ENCODE results near the gene SYP. TPM values are rescaled to one million over a fixed set of nuclear protein-coding genes. Genes with fewer than 3 reads are reported as not detected.
A peak's percentile ranks its signal among the peaks of the same experiment; 100 is the strongest.

The SYP gene
- polyA plus RNA-seq, 1 of the 3 experiments (the other 2 are of a cell fraction): 0.76 TPM

GRCh38 chrX:49202022-49202421, 2.0 kb upstream of the SYP start (continued):
- TF ChIP-seq IRF3 (IDR thresholded peaks at IDR 0.05; ENCODE audit: low read depth, low read length) (no peak), JUND (IDR thresholded peaks at IDR 0.05) (no peak), MEF2A (IDR thresholded peaks at IDR 0.05; ENCODE audit: borderline replicate concordance, low read depth) (no peak), GABPA (IDR thresholded peaks at IDR 0.05; ENCODE audit: low read depth) (no peak), TEAD4 (IDR thresholded peaks at IDR 0.05; ENCODE audit: borderline replicate concordance, insufficient read depth) (no peak), SIN3A (IDR thresholded peaks at IDR 0.05; ENCODE audit: borderline replicate concordance, low read depth, low read length) (no peak)

- Histone ChIP-seq H3K79me2 (ENCODE audit: insufficient read depth) (no peaks in the 10 kb centered on the region), H2AFZ (ENCODE audit: low read depth) (no peak overlapping the region), H3K9me2 (no peaks in the 10 kb centered on the region), H3K9ac (no peak overlapping the region), H3K27me3 (ENCODE audit: insufficient read depth) (peaks cover 16% of the 10 kb centered on the region; the same call in 1 of the 2 replicates), H3K36me3 (replicated peaks in 1 of 2; ENCODE audit: control insufficient read depth in 1 of 2, insufficient read depth in 2 of 2, low read length in 1 of 2) (no peaks in the 10 kb centered on the region), H3K4me3 (ENCODE audit: low read depth in 2 of 2, low read length in 1 of 2) (peak overlapping the region in 1 of 2 experiments; percentile 42; a peak in 2 of 4 replicates), H3K9me3 (no peaks in the 10 kb centered on the region), H4K20me1 (ENCODE audit: insufficient read depth) (no peaks in the 10 kb centered on the region), H3K27ac (ENCODE audit: low read depth in 2 of 2, low read length in 1 of 2) (no peak overlapping the region), H3K4me2 (no peak overlapping the region), H3F3A (replicated peaks; ENCODE audit: insufficient read depth) (no peaks in the 10 kb centered on the region), H3K4me1 (ENCODE audit: control insufficient read depth in 1 of 2, insufficient read depth in 2 of 2, low read depth in 1 of 2, low read length in 1 of 2) (no peaks in the 10 kb centered on the region; a peak in 1 of 4 replicates)
- CTCF ChIA-PET: no interaction called here
- WGBS (ENCODE audit: low lambda C conversion rate): 4% methylated on average over 11 of the region's 11 CpGs
- DNase-seq: no peak
- POLR2A ChIA-PET: no interaction called here
- TF ChIP-seq TCF12 (IDR thresholded peaks at IDR 0.05) (no peak), FOSL2 (IDR thresholded peaks at IDR 0.05; ENCODE audit: borderline replicate concordance, low read depth) (no peak), PBX3 (IDR thresholded peaks at IDR 0.05) (no peak), REST (IDR thresholded peaks at IDR 0.05; ENCODE audit: low read depth, low read length) (no peak), USF1 (IDR thresholded peaks at IDR 0.05; ENCODE audit: borderline replicate concordance, low read depth) (no peak), GATA2 (CRISPR knock-in tag; IDR thresholded peaks at IDR 0.05) (no peak), CHD2 (IDR thresholded peaks at IDR 0.05; ENCODE audit: low read length, partially characterized antibody) (no peak), MXI1 (IDR thresholded peaks at IDR 0.05; ENCODE audit: low read depth, low read length) (no peak), RXRA (IDR thresholded peaks at IDR 0.05; ENCODE audit: borderline replicate concordance, low read depth) (no peak), USF2 (IDR thresholded peaks at IDR 0.05; ENCODE audit: borderline replicate concordance, low read depth, low read length) (no peak), NFIC (IDR thresholded peaks at IDR 0.05; ENCODE audit: borderline replicate concordance) (no peak), TEAD4 (IDR thresholded peaks at IDR 0.05; ENCODE audit: borderline replicate concordance, insufficient read depth) (no peak), RAD21 (IDR thresholded peaks at IDR 0.05; ENCODE audit: low read length) (no peak), EZH2phosphoT487 (IDR thresholded peaks at IDR 0.05; ENCODE audit: borderline replicate concordance, low read depth) (no peak), EP300 (IDR thresholded peaks at IDR 0.05; ENCODE audit: borderline replicate concordance in 1 of 2, low read depth in 1 of 2, low read length in 1 of 2) (no peak), NRF1 (IDR thresholded peaks at IDR 0.05; ENCODE audit: low read depth, low read length) (no peak), IRF3 (IDR thresholded peaks at IDR 0.05; ENCODE audit: low read depth, low read length) (no peak), FOXJ3 (CRISPR knock-in tag; IDR thresholded peaks at IDR 0.05) (no peak)
These were observed 738 bp downstream of the SYP start for GRCh38 chrX:49199315-49199595.

Measured in SK-N-SH (cell line).